NCI-H2171 treated with DMSO at 0.1 percent for 48 hours (cell line): ENCODE data around the gene RFWD3.
"Not testable (repeated sequence)": the region's sequence is repeated elsewhere in the genome, so short reads cannot be mapped to it uniquely, and the experiment has no call there.

Source experiments
- DNase-seq: peaks from one replicate; lab custom pipeline; 2025; lab: John Stamatoyannopoulos, UW

The RFWD3 gene

GRCh38 chr16:74666010-74666421, 661 bp downstream of the RFWD3 start:
- DNase-seq: no peak

- DNase-seq: no peak
Observed at GRCh38 chr16:74661064-74661463, 5.6 kb downstream of the RFWD3 start.

GRCh38 chr16:74660383-74660782, 6.3 kb downstream of the RFWD3 start:
- DNase-seq: no peak

- DNase-seq: no peak
Observed at GRCh38 chr16:74659041-74659440, 7.6 kb downstream of the RFWD3 start.

GRCh38 chr16:74657870-74658642, 8.6 kb downstream of the RFWD3 start:
- DNase-seq: no peak

- DNase-seq: no peak
Observed at GRCh38 chr16:74654536-74655050, 12.1 kb downstream of the RFWD3 start.

GRCh38 chr16:74652883-74653282, 13.8 kb downstream of the RFWD3 start:
- not testable (repeated sequence) for DNase-seq

- DNase-seq: no peak
Observed at GRCh38 chr16:74652249-74652648, 14.4 kb downstream of the RFWD3 start.

- DNase-seq: no peak
Observed at GRCh38 chr16:74651841-74652240, 14.8 kb downstream of the RFWD3 start.

GRCh38 chr16:74650966-74651567, 15.6 kb downstream of the RFWD3 start:
- peak; percentile 8 for DNase-seq

- no peak for DNase-seq
Observed at GRCh38 chr16:74649839-74650504, 16.7 kb downstream of the RFWD3 start.

- no peak for DNase-seq
Observed at GRCh38 chr16:74641969-74642368, 24.7 kb downstream of the RFWD3 start.

- DNase-seq: no peak
Observed at GRCh38 chr16:74637742-74638453, 28.8 kb downstream of the RFWD3 start.

- DNase-seq: no peak
Observed at GRCh38 chr16:74635303-74635702, 31.4 kb downstream of the RFWD3 start.

GRCh38 chr16:74633686-74634085, 33.0 kb downstream of the RFWD3 start:
- no peak for DNase-seq

GRCh38 chr16:74627506-74628220, 39.0 kb downstream of the RFWD3 start:
- DNase-seq: no peak

GRCh38 chr16:74626741-74627416, 39.8 kb downstream of the RFWD3 start:
- DNase-seq: no peak

- no peak for DNase-seq
Observed at GRCh38 chr16:74625500-74626350, 41.0 kb downstream of the RFWD3 start.

- no peak for DNase-seq
Observed at GRCh38 chr16:74623839-74624235, 42.8 kb downstream of the RFWD3 start.

GRCh38 chr16:74623214-74623838, 43.4 kb downstream of the RFWD3 start:
- peak; percentile 34 for DNase-seq
